Suppressor macrophage (primary cell): ENCODE data around the gene CHAF1B.
A peak's percentile ranks its signal among the peaks of the same experiment; 100 is the strongest.
"Not testable (repeated sequence)": the region's sequence is repeated elsewhere in the genome, so short reads cannot be mapped to it uniquely, and the experiment has no call there.

Source experiments
- DNase-seq, 4 experiments: peaks; one replicate each; pipeline ENCODE4 v3.0.0-alpha.2; 2020 to 2022

The CHAF1B gene

GRCh38 chr21:36388835-36389234, 3.6 kb downstream of the CHAF1B start:
- DNase-seq = no peak

GRCh38 chr21:36391649-36392048, 6.5 kb downstream of the CHAF1B start:
- DNase-seq = not testable (repeated sequence)

- no peak for DNase-seq
These were observed 10.3 kb downstream of the CHAF1B start for GRCh38 chr21:36395353-36396111.

DNA sequence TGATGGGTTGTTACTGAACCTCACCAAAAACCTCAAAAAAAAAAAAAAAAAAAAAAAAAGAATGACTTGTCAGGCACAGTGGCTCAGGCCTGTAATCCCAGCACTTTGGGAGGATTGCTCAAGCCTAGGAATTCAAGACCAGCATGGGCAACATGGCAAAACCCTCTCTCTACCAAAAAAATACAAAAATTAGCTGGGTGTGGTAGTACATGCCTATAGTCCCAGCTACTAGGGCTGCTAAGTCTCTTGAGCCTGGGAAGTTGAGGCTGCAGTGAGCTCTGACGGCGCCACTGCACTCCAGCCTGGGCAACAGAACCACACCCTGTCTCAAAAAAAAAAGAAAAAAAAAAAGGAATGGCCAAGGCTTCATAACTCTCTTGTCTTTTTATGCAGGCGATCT, 11.1 kb downstream of the CHAF1B start:
- DNase-seq = no peak

DNA sequence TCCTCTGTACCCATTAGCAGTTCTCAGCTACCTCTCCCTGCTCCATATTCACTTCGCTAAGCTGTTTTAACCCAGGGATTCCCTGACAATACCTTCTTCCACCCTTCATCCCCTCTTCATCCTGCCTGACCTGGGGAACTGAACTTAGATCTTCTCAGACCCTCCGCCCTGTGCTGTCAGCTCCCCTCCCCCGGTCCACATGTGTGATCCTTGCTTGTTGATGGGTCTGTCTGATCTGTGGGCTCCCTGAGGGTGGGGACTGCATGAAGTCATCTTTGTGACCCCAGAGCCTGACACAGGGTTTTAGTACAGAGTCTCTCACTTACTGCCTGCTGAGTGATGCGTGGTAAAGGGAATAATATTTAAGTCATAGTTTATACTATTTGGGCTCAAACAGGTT, 11.8 kb downstream of the CHAF1B start:
- DNase-seq = no peak

GRCh38 chr21:36397606-36398005, 12.4 kb downstream of the CHAF1B start:
- DNase-seq = no peak

DNA sequence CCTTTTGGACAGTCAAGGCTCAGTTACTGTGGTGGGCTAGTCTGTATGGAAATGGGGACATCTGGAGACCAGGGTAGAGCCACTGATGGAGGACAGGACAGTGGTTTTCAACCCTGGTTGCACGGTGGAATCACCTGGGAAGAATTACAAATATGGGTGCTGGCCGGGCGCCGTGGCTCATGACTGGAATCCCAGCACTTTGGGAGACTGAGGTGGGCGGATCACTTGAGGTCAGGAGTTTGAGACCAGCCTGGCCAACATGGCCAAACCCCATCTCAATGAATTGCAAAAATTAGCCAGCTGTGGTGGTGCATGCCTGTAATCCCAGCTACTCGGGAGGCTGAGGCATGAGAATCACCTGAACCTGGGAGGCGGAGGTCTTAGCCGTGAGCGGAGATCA, 14.5 kb downstream of the CHAF1B start:
- not testable (repeated sequence) for DNase-seq

GRCh38 chr21:36400719-36401118, 15.5 kb downstream of the CHAF1B start:
- no peak for DNase-seq

DNA sequence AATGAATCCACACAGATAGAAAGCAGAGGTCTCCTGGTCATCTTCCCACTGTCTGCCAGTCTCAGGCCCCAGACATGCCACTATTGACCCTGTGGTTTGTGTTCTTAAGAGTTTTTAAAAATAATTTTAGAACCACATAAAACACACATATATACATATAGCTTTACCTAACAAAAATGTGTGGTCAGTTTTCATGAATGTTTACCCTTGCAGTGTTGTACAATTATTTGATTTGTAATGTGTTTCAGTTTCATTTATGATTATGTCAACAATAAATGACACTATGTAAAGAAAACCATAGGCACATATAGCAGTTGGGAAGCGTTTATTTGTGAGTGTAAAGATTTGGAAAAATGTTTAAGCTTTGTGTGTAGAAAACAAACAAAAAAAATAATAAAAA, 17.1 kb downstream of the CHAF1B start:
- DNase-seq = no peak

- DNase-seq = no peak
These were observed 18.5 kb downstream of the CHAF1B start for GRCh38 chr21:36403713-36404112.

DNA sequence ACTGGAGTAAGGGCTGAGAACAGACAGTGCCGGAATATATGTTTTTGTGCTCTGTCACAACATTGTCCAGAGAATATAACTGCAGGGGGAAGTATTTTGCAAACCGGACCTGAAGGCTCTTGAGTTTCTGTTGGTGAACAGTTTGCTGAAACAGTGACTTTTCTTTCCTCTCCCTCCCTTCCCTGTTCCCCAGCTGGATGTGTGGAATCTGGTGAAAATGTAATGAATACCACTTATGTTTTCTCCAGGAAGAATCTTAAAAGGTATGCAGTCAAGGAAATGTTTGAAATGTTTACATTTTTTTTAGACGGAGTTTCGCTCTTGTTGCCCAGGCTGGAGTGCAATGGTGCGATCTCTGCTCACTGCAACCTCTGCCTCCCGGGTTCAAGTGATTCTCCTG, 23.4 kb downstream of the CHAF1B start:
- DNase-seq = no peak

DNA sequence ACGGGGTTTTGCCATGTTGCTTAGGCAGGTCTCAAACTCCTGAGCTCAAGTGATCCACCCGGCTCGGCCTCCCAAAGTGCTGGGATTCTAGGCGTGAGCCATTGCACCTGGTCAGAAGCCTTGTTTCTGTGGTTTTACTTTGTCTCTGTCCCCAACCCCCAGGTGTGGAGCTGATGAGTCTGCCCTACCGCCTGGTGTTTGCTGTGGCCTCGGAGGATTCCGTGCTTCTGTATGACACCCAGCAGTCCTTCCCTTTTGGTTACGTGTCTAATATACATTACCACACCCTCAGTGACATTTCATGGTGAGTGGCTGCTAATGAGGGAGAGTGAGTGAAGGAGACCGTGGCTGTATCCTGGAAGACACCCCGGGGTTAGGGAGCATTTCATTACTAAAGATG, 26.1 kb downstream of the CHAF1B start:
- DNase-seq = no peak

DNA sequence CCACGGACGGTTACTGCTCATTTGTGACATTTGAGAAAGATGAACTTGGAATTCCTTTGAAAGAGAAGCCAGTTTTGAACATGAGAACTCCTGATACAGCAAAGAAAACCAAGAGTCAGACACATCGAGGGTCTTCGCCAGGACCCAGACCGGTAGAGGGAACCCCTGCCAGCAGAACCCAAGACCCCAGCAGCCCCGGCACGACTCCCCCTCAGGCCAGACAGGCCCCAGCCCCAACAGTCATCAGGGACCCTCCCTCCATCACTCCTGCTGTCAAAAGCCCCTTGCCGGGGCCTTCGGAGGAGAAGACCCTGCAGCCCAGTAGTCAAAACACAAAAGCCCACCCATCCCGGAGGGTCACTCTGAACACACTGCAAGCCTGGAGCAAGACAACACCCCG, 27.7 kb downstream of the CHAF1B start:
- no peak for DNase-seq

DNA sequence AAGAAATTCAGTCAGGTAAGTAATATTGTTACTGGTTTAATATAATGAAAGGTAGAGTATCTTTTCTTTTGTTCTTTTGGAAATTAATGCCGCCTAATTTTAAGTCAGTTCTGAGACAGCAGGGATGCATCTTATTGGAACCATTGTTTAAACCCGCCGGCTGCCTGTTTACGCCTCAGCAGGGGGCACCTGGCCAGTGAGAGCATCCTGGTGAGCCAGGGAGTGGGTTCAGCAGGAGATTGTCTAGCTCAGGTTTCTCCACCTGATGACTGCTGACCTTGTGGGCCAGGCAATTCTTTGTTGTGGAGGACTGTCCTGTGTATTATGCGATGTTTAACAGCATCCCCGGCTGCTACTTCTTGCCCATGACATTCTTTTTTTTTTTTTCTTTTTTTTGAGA, 30.2 kb downstream of the CHAF1B start:
- DNase-seq = no peak

- no peak for DNase-seq
These were observed 34.0 kb downstream of the CHAF1B start for GRCh38 chr21:36419241-36419640.

GRCh38 chr21:36419996-36420395, 34.8 kb downstream of the CHAF1B start:
- peak; percentile 86 to 93 (median 91) for DNase-seq

- DNase-seq = no peak
These were observed 35.6 kb downstream of the CHAF1B start for GRCh38 chr21:36420571-36421339.

- peak; percentile 83 to 86 (median 86) for DNase-seq
These were observed 37.3 kb downstream of the CHAF1B start for GRCh38 chr21:36422279-36423098.

- peak; percentile 45 to 67 (median 62) for DNase-seq
These were observed 38.7 kb downstream of the CHAF1B start for GRCh38 chr21:36423771-36424433.

- peak in 1 of 4 experiments; percentile 17 for DNase-seq
These were observed 39.4 kb downstream of the CHAF1B start for GRCh38 chr21:36424592-36424991.

DNA sequence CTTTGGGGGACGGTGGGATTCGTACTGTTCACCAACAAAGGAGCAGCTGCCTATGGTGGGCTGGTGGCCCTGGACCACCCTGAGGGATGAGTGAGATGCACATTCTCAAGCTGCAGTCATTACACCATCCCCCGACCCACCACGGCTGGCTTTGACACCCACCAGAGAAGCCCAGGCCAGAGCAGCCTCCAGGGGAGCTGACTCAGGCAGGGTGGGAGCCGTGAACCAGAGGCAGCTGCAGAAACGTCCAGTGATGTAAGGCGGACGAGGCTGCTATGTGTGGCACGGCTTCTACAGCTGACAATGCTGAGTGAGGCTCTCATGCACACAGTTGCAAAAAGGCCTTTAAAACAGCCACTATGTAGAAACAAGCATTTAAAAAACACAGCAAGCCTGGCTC, 40.1 kb downstream of the CHAF1B start:
- no peak for DNase-seq

GRCh38 chr21:36427502-36427901, 42.3 kb downstream of the CHAF1B start:
- no peak for DNase-seq
